ES-I3 (cell line): ENCODE results near the gene DAP3.
"Not testable (repeated sequence)": the region's sequence is repeated elsewhere in the genome, so short reads cannot be mapped to it uniquely, and the experiment has no call there.

Experiments used
- H3K36me3 ChIP-seq: 2 replicates; pipeline ENCODE4 v1.6.1; 2013; ENCODE audit warnings: mild to moderate bottlenecking, low read length, control low read depth, moderate library complexity; ENCODE audit not compliant: insufficient read depth
- H3K4me1 ChIP-seq: 2 replicates; pipeline ENCODE4 v1.6.1; 2013; ENCODE audit warnings: mild to moderate bottlenecking, control low read depth, low read length; ENCODE audit not compliant: insufficient read depth
- H3K9ac ChIP-seq: 2 replicates; pipeline ENCODE4 v1.6.1; 2013; ENCODE audit warnings: low read depth, mild to moderate bottlenecking, low read length, moderate library complexity
- H3K9me3 ChIP-seq: 2 replicates; pipeline ENCODE4 v1.6.1; 2013; ENCODE audit warnings: mild to moderate bottlenecking, low read length, moderate library complexity; ENCODE audit not compliant: control insufficient read depth, insufficient read depth

Gene DAP3

DNA sequence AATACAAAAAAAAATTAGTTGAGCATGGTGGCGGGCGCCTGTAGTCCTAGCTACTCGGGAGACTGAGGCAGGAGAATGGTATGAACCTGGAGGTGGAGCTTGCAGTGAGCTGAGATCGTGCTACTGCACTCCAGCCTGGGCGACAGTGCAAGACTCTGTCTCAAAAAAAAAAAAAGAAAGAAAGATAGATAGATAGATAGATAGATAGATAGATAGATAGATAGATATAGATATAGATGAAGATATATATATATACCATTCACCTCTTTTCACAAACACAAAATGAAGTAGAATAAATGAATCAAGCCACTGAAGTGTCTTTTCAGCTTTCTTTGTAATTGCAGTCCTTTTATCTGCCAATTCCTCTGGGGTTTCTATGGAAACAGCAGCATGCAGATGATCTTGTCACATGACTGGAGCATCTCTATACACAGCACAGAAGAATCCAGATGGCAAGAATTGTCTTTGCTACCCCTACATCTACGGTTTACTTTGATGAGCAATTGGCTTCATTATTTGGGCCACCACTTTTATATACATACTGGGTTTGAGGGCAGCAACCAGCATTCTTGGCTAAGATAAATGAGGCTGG is 29.7 kb downstream of the DAP3 start:
- not testable (repeated sequence) for H3K9me3 ChIP-seq, H3K36me3 ChIP-seq, H3K9ac ChIP-seq, H3K4me1 ChIP-seq

GRCh38 chr1:155719703-155720102 is 30.8 kb downstream of the DAP3 start:
- no peaks in the 10 kb centered on the region for H3K4me1 ChIP-seq
- peaks cover 2% of the 10 kb centered on the region; the same call in 1 of the 2 replicates for H3K36me3 ChIP-seq
- H3K9ac ChIP-seq: no peak overlapping the region

GRCh38 chr1:155725142-155725541 is 36.3 kb downstream of the DAP3 start:
- Histone ChIP-seq H3K9ac (no peak overlapping the region), H3K36me3 (peaks cover 6% of the 10 kb centered on the region), H3K4me1 (no peaks in the 10 kb centered on the region), H3K9me3 (no peaks in the 10 kb centered on the region)

More at GRCh38 chr1:155719703-155720102, 30.8 kb downstream of the DAP3 start:
- no peaks in the 10 kb centered on the region for H3K9me3 ChIP-seq

DNA sequence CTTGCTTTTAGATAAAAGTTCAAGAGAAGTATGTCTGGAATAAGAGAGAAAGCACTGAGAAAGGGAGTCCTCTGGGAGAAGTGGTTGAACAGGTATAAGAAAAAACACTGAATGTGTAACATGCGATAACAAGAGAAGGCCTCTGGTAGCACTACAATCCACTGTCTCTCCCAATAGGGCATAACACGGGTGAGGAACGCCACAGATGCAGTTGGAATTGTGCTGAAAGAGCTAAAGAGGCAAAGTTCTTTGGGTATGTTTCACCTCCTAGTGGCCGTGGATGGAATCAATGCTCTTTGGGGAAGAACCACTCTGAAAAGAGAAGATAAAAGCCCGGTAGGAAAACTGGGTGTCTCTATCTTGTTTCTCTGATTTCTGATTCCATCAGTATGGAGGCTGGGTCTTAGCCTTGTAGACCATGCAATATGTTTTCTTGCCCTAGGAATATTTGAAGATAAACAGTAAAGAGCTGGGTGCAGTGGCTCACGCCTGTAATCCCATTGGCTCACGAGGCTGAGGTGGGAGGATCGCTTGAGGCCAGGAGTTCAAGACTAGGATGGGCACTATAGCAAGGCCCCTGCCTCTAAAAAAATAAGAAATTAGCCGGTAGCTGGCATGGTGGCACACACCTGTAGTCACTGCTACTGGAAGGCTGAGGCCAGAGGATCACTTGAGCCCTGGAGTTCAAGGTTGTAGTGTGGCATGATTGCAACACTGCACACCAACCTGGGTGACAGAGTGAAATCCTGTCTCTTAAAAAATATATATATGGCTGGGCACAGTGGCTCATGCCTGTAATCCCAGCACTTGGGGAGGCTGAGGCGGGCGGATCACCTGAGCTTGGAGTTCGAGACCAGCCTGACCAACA is 40.4 kb downstream of the DAP3 start:
- Histone ChIP-seq H3K9ac (no peak overlapping the region), H3K36me3 (peaks cover 7% of the 10 kb centered on the region), H3K9me3 (no peaks in the 10 kb centered on the region), H3K4me1 (no peaks in the 10 kb centered on the region)

- no peaks in the 10 kb centered on the region for H3K4me1 ChIP-seq
- no peak overlapping the region for H3K9ac ChIP-seq
- H3K9me3 ChIP-seq: no peaks in the 10 kb centered on the region
- H3K36me3 ChIP-seq: peaks cover 9% of the 10 kb centered on the region
Observed at GRCh38 chr1:155740995-155741394, 52.1 kb downstream of the DAP3 start.

DNA sequence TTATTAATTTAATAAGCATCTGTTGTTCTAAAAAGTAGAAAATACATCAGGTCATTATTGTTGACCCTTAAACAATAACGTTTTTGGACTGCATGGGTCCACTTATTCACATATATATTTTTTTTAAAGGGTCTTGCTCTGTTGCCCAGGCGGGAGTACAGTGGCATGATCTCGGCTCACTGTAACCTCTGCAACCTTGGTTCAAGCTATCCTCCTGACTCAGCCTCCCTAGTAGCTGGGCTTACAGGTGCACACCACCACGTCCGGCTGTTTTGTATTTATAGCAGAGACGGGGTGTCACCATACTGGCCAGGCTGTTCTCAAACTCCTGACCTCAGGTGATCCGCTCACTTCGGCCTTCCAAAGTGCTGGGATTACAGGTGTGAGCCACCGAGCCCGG is 53.0 kb downstream of the DAP3 start:
- Histone ChIP-seq H3K36me3 (peaks cover 4% of the 10 kb centered on the region), H3K9ac (no peak overlapping the region), H3K4me1 (no peaks in the 10 kb centered on the region), H3K9me3 (no peaks in the 10 kb centered on the region)

- H3K4me1 ChIP-seq: no peaks in the 10 kb centered on the region
- peaks cover 3% of the 10 kb centered on the region; the same call in 1 of the 2 replicates for H3K36me3 ChIP-seq
- H3K9me3 ChIP-seq: no peaks in the 10 kb centered on the region
- peak overlapping the region; percentile 69 for H3K9ac ChIP-seq
Observed at GRCh38 chr1:155744711-155745283, 55.9 kb downstream of the DAP3 start.

GRCh38 chr1:155745284-155746228 is 56.7 kb downstream of the DAP3 start:
- not testable (repeated sequence) for H3K9me3 ChIP-seq, H3K36me3 ChIP-seq, H3K4me1 ChIP-seq
- H3K9ac ChIP-seq: peak overlapping the region; percentile 69

GRCh38 chr1:155747586-155747985 is 58.7 kb downstream of the DAP3 start:
- not testable (repeated sequence) for H3K36me3 ChIP-seq, H3K9ac ChIP-seq, H3K4me1 ChIP-seq, H3K9me3 ChIP-seq

DNA sequence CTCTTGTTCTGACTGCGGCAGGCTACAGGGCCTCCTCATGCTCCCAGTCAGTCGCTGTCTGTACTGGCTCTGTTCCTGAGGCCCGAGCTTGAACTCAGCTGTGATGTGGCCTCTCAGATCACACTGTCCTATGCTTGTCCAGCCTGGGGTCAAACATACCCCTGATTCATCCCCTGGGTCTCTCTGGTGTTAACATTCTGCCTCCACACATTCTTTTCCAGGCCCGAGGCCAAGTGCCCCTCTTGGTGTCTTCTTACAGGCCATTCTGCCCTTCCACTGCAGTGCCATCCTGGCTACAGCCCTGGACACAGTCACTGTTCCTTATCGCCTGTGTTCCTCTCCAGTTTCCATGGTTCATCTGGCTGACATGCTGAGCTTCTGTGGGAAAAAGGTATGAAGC is 59.2 kb downstream of the DAP3 start:
- H3K4me1 ChIP-seq: not testable (repeated sequence)

GRCh38 chr1:155759017-155759416 is 70.1 kb downstream of the DAP3 start:
- peaks cover 38% of the 10 kb centered on the region for H3K36me3 ChIP-seq
- not testable (repeated sequence) for H3K9ac ChIP-seq, H3K9me3 ChIP-seq
- H3K4me1 ChIP-seq: peaks cover 10% of the 10 kb centered on the region; the same call in 1 of the 2 replicates

More for the DNA sequence above, 59.2 kb downstream of the DAP3 start:
- not testable (repeated sequence) for H3K9me3 ChIP-seq, H3K9ac ChIP-seq, H3K36me3 ChIP-seq

GRCh38 chr1:155759966-155760630 is 71.2 kb downstream of the DAP3 start:
- Histone ChIP-seq H3K9me3 (no peaks in the 10 kb centered on the region), H3K36me3 (peaks cover 33% of the 10 kb centered on the region), H3K9ac (no peak overlapping the region), H3K4me1 (peaks cover 10% of the 10 kb centered on the region; the same call in 1 of the 2 replicates)

DNA sequence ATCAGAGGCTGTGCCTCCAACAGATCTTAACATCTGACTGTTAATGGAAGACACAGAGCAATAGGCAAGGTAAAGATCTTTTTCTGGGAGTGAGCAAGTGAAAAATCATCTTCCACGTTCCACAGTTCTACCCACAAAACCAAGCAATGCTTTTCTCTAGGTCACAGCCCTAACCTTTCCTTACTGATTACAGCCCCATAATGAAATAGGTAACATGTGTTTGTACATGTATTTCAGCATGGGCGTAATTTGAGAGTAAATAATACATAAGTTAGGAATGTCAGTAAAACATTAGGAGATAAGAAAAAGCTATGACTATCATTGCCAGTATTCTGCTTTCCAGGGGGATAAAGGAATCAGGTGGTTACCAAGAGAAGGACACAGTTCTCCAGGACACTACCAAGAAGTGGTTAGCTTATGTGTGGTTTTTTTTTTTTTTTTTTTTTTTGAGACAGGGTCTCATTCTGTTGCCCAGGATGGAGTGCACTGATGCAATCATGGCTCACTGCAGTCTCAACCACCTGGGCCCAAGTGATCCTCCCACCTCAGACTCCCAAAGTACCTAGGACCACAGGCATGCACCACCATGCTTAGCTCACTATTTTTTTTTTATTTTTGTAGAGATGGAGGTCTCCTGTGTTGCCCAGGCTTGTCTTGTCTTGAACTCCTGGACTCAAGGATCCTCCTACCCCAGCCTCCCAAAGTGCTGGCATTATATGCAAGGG is 72.0 kb downstream of the DAP3 start:
- H3K36me3 ChIP-seq: peaks cover 31% of the 10 kb centered on the region
- H3K9me3 ChIP-seq: no peaks in the 10 kb centered on the region
- peaks cover 10% of the 10 kb centered on the region; the same call in 1 of the 2 replicates for H3K4me1 ChIP-seq
- H3K9ac ChIP-seq: no peak overlapping the region
